Tibial nerve (tissue), 4 donors: ENCODE results near the gene RSRC1. TPM values are rescaled to one million over a fixed set of nuclear protein-coding genes. Genes with fewer than 3 reads are reported as not detected.

ENCODE experiments used
- DNase-seq, 2 donors: peaks; one replicate each; pipeline ENCODE4 v3.0.0-alpha.2; 2019; ENCODE audit warnings: low spot score in 2 of 2
- H3K27ac ChIP-seq, 4 donors: fragments of 200-600 bp; sonication (generic) in 3 of 4; one replicate each; pipeline ENCODE4 v1.5.1; 2017 to 2019; ENCODE audit warnings: mild to moderate bottlenecking in 1 of 4
- H3K27me3 ChIP-seq, 2 donors: fragments of 200-600 bp; sonication (generic) in 1 of 2; one replicate each; pipeline versions ENCODE4 v1.5.1 to v1.6.0; 2017 to 2019
- H3K36me3 ChIP-seq, 3 donors: fragments of 200-600 bp; sonication (generic); one replicate each; pipeline ENCODE4 v1.5.1; 2018 to 2019
- H3K4me1 ChIP-seq, 4 donors: fragments of 200-600 bp; sonication (generic) in 3 of 4; one replicate each; pipeline ENCODE4 v1.5.1; 2017 to 2019
- H3K4me3 ChIP-seq, 4 donors: fragments of 200-600 bp; sonication (generic) in 3 of 4; one replicate each; pipeline ENCODE4 v1.5.1; 2017 to 2019; ENCODE audit warnings: mild to moderate bottlenecking in 1 of 4, moderate library complexity in 1 of 4
- H3K9me3 ChIP-seq, 4 donors: fragments of 200-600 bp; sonication (generic) in 3 of 4; one replicate each; pipeline ENCODE4 v1.5.1; 2017 to 2019
- CTCF ChIP-seq, 5 experiments: fragments of 200-600 bp in 3 of 5; fragments of 450-650 bp in 2 of 5; sonication (generic) in 3 of 5; IDR thresholded peaks; one replicate each; pipeline ENCODE4 v1.5.1; 2016 to 2019; ENCODE audit warnings: antibody characterized with exemption in 5 of 5, mild to moderate bottlenecking in 3 of 5, moderate library complexity in 2 of 5
- EP300 ChIP-seq, 2 donors: sonication (generic); formaldehyde crosslinking; IDR thresholded peaks; one replicate each; pipeline ENCODE4 v1.6.1; 2017; ENCODE audit warnings: antibody characterized with exemption in 2 of 2, mild to moderate bottlenecking in 1 of 2
- POLR2A ChIP-seq, 2 donors: fragments of 450-650 bp; IDR thresholded peaks; one replicate each; pipeline ENCODE4 v1.6.1; 2017; ENCODE audit warnings: antibody characterized with exemption in 2 of 2, mild to moderate bottlenecking in 2 of 2, moderate library complexity in 2 of 2
- WGBS, 2 donors: methylation state at CpG; one replicate each; pipeline ENCODE4 v1.1.5; 2018; 5-methylcytosine and 5-hydroxymethylcytosine counted together
- total RNA-seq, 4 donors: library from RNA; depleted of rRNA; stranded (reverse); fragments of >200 nt; gene quantifications; one replicate each; pipeline ENCODE4 v1.1.0, GENCODE V29; 2016

The RSRC1 gene
- total RNA-seq, 4 donors from 2014 or later, result 58.2 to 70.5 (median 68.6) TPM

GRCh38 chr3:158167737-158168557 is 58.1 kb downstream of the RSRC1 start:
- no peak for DNase-seq
- Histone ChIP-seq H3K9me3 (no peaks in the 10 kb centered on the region), H3K27ac (peak overlapping the region in 1 of 4 donors; percentile 53), H3K27me3 (no peaks in the 10 kb centered on the region), H3K4me3 (no peak overlapping the region), H3K36me3 (peaks cover 0 to 4% (median 0%) of the 10 kb centered on the region in 3 donors), H3K4me1 (peaks cover 0 to 16% (median 0%) of the 10 kb centered on the region in 4 donors)
- TF ChIP-seq EP300 (IDR thresholded peaks at IDR 0.05), result peak in 1 of 2 donors; percentile 10
- no peak for TF ChIP-seq POLR2A (IDR thresholded peaks at IDR 0.05)
- 62 to 70% methylated on average over 6 of the region's 6 CpGs for WGBS, 2 donors

GRCh38 chr3:158169091-158169491 is 59.2 kb downstream of the RSRC1 start:
- H3K36me3 ChIP-seq, result peaks cover 0 to 4% (median 0%) of the 10 kb centered on the region in 3 donors
- peaks cover 0 to 16% (median 0%) of the 10 kb centered on the region in 4 donors for H3K4me1 ChIP-seq
- no peak for TF ChIP-seq POLR2A (IDR thresholded peaks at IDR 0.05)
- TF ChIP-seq EP300 (IDR thresholded peaks at IDR 0.05), result no peak
- TF ChIP-seq CTCF (IDR thresholded peaks at IDR 0.05), result no peak
- no peak for DNase-seq
- 24 to 30% methylated on average over 2 of the region's 2 CpGs for WGBS, 2 donors
- no peak overlapping the region for H3K4me3 ChIP-seq
- H3K27ac ChIP-seq, result peak overlapping the region in 2 of 4 donors; percentile 1 to 53
- no peaks in the 10 kb centered on the region for H3K9me3 ChIP-seq
- no peaks in the 10 kb centered on the region for H3K27me3 ChIP-seq

- no peaks in the 10 kb centered on the region for H3K9me3 ChIP-seq
- WGBS, 2 donors, result 76 to 86% methylated on average over 1 of the region's 1 CpG
- no peak for DNase-seq
- TF ChIP-seq EP300 (IDR thresholded peaks at IDR 0.05), result no peak
- H3K27ac ChIP-seq, result no peak overlapping the region
- no peaks in the 10 kb centered on the region for H3K27me3 ChIP-seq
- peaks cover 0 to 4% (median 0%) of the 10 kb centered on the region in 4 donors for H3K4me1 ChIP-seq
- no peak overlapping the region for H3K4me3 ChIP-seq
- no peaks in the 10 kb centered on the region for H3K36me3 ChIP-seq
Observed at GRCh38 chr3:158181096-158181495, 71.2 kb downstream of the RSRC1 start.

- no peak for DNase-seq
- 78% methylated on average over 1 of the region's 1 CpG for WGBS, 2 donors
- Histone ChIP-seq H3K27me3 (no peaks in the 10 kb centered on the region), H3K36me3 (no peaks in the 10 kb centered on the region), H3K9me3 (peaks cover 0 to 3% (median 1%) of the 10 kb centered on the region in 4 donors), H3K4me1 (peaks cover 0 to 4% (median 0%) of the 10 kb centered on the region in 4 donors), H3K27ac (no peak overlapping the region), H3K4me3 (no peak overlapping the region)
- TF ChIP-seq CTCF (IDR thresholded peaks at IDR 0.05), result no peak
- TF ChIP-seq EP300 (IDR thresholded peaks at IDR 0.05), result no peak
- no peak for TF ChIP-seq POLR2A (IDR thresholded peaks at IDR 0.05)
Observed at GRCh38 chr3:158185711-158186110, 75.8 kb downstream of the RSRC1 start.

- TF ChIP-seq CTCF (IDR thresholded peaks at IDR 0.05) (no peak), POLR2A (IDR thresholded peaks at IDR 0.05) (no peak), EP300 (IDR thresholded peaks at IDR 0.05) (no peak)
- no peak overlapping the region for H3K4me3 ChIP-seq
- no peak overlapping the region for H3K27ac ChIP-seq
- no peaks in the 10 kb centered on the region for H3K4me1 ChIP-seq
- no peak for DNase-seq
- H3K36me3 ChIP-seq, result peaks cover 0 to 31% (median 0%) of the 10 kb centered on the region in 3 donors
- H3K9me3 ChIP-seq, result peaks cover 0 to 41% (median 9%) of the 10 kb centered on the region in 4 donors
- no peaks in the 10 kb centered on the region for H3K27me3 ChIP-seq
Observed at GRCh38 chr3:158200955-158201354, 91.1 kb downstream of the RSRC1 start.

- Histone ChIP-seq H3K4me3 (no peak overlapping the region), H3K4me1 (no peaks in the 10 kb centered on the region), H3K27ac (no peak overlapping the region), H3K9me3 (peaks cover 0 to 19% (median 5%) of the 10 kb centered on the region in 4 donors), H3K27me3 (no peaks in the 10 kb centered on the region), H3K36me3 (peaks cover 0 to 23% (median 0%) of the 10 kb centered on the region in 3 donors)
- DNase-seq, result no peak
- TF ChIP-seq EP300 (IDR thresholded peaks at IDR 0.05) (no peak), CTCF (IDR thresholded peaks at IDR 0.05) (no peak), POLR2A (IDR thresholded peaks at IDR 0.05) (no peak)
- WGBS, 2 donors, result 47 to 71% methylated on average over 2 of the region's 2 CpGs
Observed at GRCh38 chr3:158205324-158205723, 95.4 kb downstream of the RSRC1 start.
